Gastroesophageal sphincter (tissue), 4 donors: ENCODE measurements around the gene TSSK2. TPM values are rescaled to one million over a fixed set of nuclear protein-coding genes. Genes with fewer than 3 reads are reported as not detected.

Experiments
- ATAC-seq: fragments of 150-250 bp; one replicate; pipeline ENCODE4 v1.9.1; 2016; ENCODE audit warnings: mild to moderate bottlenecking, moderate library complexity
- H3K27ac ChIP-seq, 4 donors: fragments of 200-600 bp; sonication (generic) in 3 of 4; 1 replicate in 3 of 4; 2 replicates in 1 of 4; pipeline ENCODE4 v1.5.1; 2016 to 2019
- H3K27me3 ChIP-seq: fragments of 200-600 bp; sonication (generic); one replicate; pipeline ENCODE4 v1.5.1; 2019
- H3K36me3 ChIP-seq, 2 donors: fragments of 200-600 bp; sonication (generic); one replicate each; pipeline ENCODE4 v1.5.1; 2019; ENCODE audit warnings: control low read depth in 1 of 2
- H3K4me1 ChIP-seq, 3 donors: fragments of 200-600 bp; sonication (generic); 1 replicate in 2 of 3; 2 replicates in 1 of 3; pipeline ENCODE4 v1.5.1; 2016 to 2019; ENCODE audit warnings: control low read depth in 2 of 3
- H3K4me3 ChIP-seq, 2 donors: fragments of 200-600 bp; sonication (generic); one replicate each; pipeline ENCODE4 v1.5.1; 2019; ENCODE audit warnings: mild to moderate bottlenecking in 1 of 2, moderate library complexity in 1 of 2
- H3K9me3 ChIP-seq, 3 donors: fragments of 200-600 bp; sonication (generic); one replicate each; pipeline ENCODE4 v1.5.1; 2017 to 2019; ENCODE audit warnings: control low read depth in 2 of 3
- CTCF ChIP-seq, 4 experiments: fragments of 200-600 bp in 2 of 4; fragments of 450-650 bp in 2 of 4; sonication (generic) in 1 of 4; IDR thresholded peaks; one replicate each; pipeline ENCODE4 v1.5.1; 2017 to 2019; ENCODE audit warnings: antibody characterized with exemption in 4 of 4, mild to moderate bottlenecking in 2 of 4, moderate library complexity in 2 of 4
- EP300 ChIP-seq: sonication (generic); formaldehyde crosslinking; IDR thresholded peaks from one replicate; pipeline ENCODE4 v1.6.1; 2017; ENCODE audit warnings: antibody characterized with exemption, mild to moderate bottlenecking
- POLR2A ChIP-seq, 2 donors: fragments of 450-650 bp; IDR thresholded peaks; one replicate each; pipeline ENCODE4 v1.6.1; 2017; ENCODE audit warnings: antibody characterized with exemption in 2 of 2, mild to moderate bottlenecking in 2 of 2, moderate library complexity in 1 of 2
- POLR2AphosphoS5 ChIP-seq: sonication (generic); formaldehyde crosslinking; IDR thresholded peaks from one replicate; pipeline ENCODE4 v1.6.1; 2017; ENCODE audit warnings: antibody characterized with exemption
- WGBS, 2 donors: methylation state at CpG; one replicate each; pipeline ENCODE4 v1.1.5; 2018; ENCODE audit warnings: low coverage in 1 of 2; 5-methylcytosine and 5-hydroxymethylcytosine counted together
- total RNA-seq, 4 donors: library from RNA; depleted of rRNA; stranded (reverse); fragments of >200 nt; gene quantifications; one replicate each; pipeline ENCODE4 v1.1.0, GENCODE V29; 2016

TSSK2 gene
- total RNA-seq, 4 donors from 2014 or later = 0.13 TPM; not detected in 3

- TF ChIP-seq EP300 (no peak), POLR2AphosphoS5 (no peak), POLR2A (IDR thresholded peaks at IDR 0.05) (no peak), CTCF (IDR thresholded peaks at IDR 0.05) (no peak)
- Histone ChIP-seq H3K27ac (no peak overlapping the region), H3K4me1 (peaks cover 0 to 92% (median 39%) of the 10 kb centered on the region in 3 donors), H3K4me3 (no peak overlapping the region), H3K36me3 (no peaks in the 10 kb centered on the region), H3K27me3 (no peaks in the 10 kb centered on the region), H3K9me3 (no peaks in the 10 kb centered on the region)
- 54 to 56% methylated on average over 7 to 8 of the region's 8 CpGs for WGBS, 2 donors
- no peak for ATAC-seq
Measured at GRCh38 chr22:19107730-19108074, 23.4 kb upstream of the TSSK2 start.

- Histone ChIP-seq H3K27ac (peak overlapping the region in 1 of 4 donors; percentile 48), H3K36me3 (no peaks in the 10 kb centered on the region), H3K9me3 (no peaks in the 10 kb centered on the region), H3K4me1 (peaks cover 0 to 93% (median 38%) of the 10 kb centered on the region in 3 donors), H3K27me3 (no peaks in the 10 kb centered on the region), H3K4me3 (no peak overlapping the region)
- ATAC-seq = no peak
- TF ChIP-seq CTCF (IDR thresholded peaks at IDR 0.05) (no peak), EP300 (no peak), POLR2A (IDR thresholded peaks at IDR 0.05) (no peak), POLR2AphosphoS5 (no peak)
- WGBS, 2 donors = 46 to 79% methylated on average over 3 of the region's 3 CpGs
Measured at GRCh38 chr22:19108807-19109197, 22.3 kb upstream of the TSSK2 start.

- Histone ChIP-seq H3K9me3 (no peaks in the 10 kb centered on the region), H3K4me1 (peaks cover 0 to 89% (median 32%) of the 10 kb centered on the region in 3 donors), H3K27me3 (no peaks in the 10 kb centered on the region), H3K36me3 (no peaks in the 10 kb centered on the region), H3K4me3 (no peak overlapping the region), H3K27ac (peak overlapping the region in 3 of 4 donors; percentile 25 to 48 (median 39))
- TF ChIP-seq EP300 = no peak
- peak; percentile 46 for TF ChIP-seq POLR2AphosphoS5
- TF ChIP-seq POLR2A (IDR thresholded peaks at IDR 0.05) = peak in 1 of 2 donors; percentile 11
- no peak for TF ChIP-seq CTCF (IDR thresholded peaks at IDR 0.05)
- 67 to 71% methylated on average over 5 to 6 of the region's 7 CpGs for WGBS, 2 donors
- ATAC-seq = peak; percentile 95
Measured at GRCh38 chr22:19109198-19110063, 21.7 kb upstream of the TSSK2 start.

GRCh38 chr22:19110064-19110458 is 21.0 kb upstream of the TSSK2 start:
- no peaks in the 10 kb centered on the region for H3K27me3 ChIP-seq
- WGBS, 2 donors = 25 to 75% methylated on average over 2 to 4 of the region's 4 CpGs
- H3K27ac ChIP-seq = peak overlapping the region in 3 of 4 donors; percentile 25 to 48 (median 39)
- H3K9me3 ChIP-seq = no peaks in the 10 kb centered on the region
- TF ChIP-seq CTCF (IDR thresholded peaks at IDR 0.05) (no peak), POLR2A (IDR thresholded peaks at IDR 0.05) (no peak), POLR2AphosphoS5 (no peak), EP300 (no peak)
- peaks cover 0 to 89% (median 29%) of the 10 kb centered on the region in 3 donors for H3K4me1 ChIP-seq
- ATAC-seq = no peak
- no peaks in the 10 kb centered on the region for H3K36me3 ChIP-seq
- no peak overlapping the region for H3K4me3 ChIP-seq

- no peak for ATAC-seq
- Histone ChIP-seq H3K27me3 (no peaks in the 10 kb centered on the region), H3K4me1 (peaks cover 0 to 89% (median 29%) of the 10 kb centered on the region in 3 donors), H3K27ac (no peak overlapping the region), H3K4me3 (no peak overlapping the region), H3K9me3 (no peaks in the 10 kb centered on the region), H3K36me3 (no peaks in the 10 kb centered on the region)
- no peak for TF ChIP-seq CTCF (IDR thresholded peaks at IDR 0.05)
- no peak for TF ChIP-seq POLR2AphosphoS5
- TF ChIP-seq EP300 = no peak
- TF ChIP-seq POLR2A (IDR thresholded peaks at IDR 0.05) = no peak
Measured at GRCh38 chr22:19110646-19111045, 20.5 kb upstream of the TSSK2 start.
